ENCODE data around the gene SLC35F1. TPM values are rescaled to one million over a fixed set of nuclear protein-coding genes. Genes with fewer than 3 reads are reported as not detected.

Gene SLC35F1
- total RNA-seq, 4 donors from 2014 or later: 0.28 to 0.53 (median 0.40) TPM; not detected in 1

DNA sequence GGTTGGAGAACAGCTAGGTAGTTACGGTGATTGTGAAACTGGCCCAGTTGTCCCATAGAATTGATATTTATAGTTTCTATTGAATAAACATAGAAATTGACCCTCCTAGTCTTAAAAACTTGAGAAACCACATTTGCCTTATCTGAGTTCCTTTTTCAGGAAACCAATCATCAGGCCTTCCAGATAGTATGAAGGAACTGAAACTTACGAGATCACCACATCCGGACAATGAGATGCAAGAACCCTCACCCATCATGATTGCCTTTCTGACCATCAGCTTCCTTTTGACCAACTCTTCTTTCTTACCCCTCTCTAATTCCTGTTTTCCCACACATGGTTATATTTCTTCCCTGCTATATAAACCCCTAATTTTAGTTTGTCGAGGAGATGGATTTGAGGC is 21.8 kb downstream of the SLC35F1 start:
- Histone ChIP-seq H3K27ac (no peak overlapping the region), H3K9me3 (peaks cover 0 to 7% (median 0%) of the 10 kb centered on the region in 4 donors), H3K27me3 (no peaks in the 10 kb centered on the region), H3K36me3 (no peaks in the 10 kb centered on the region), H3K4me3 (no peak overlapping the region), H3K4me1 (no peaks in the 10 kb centered on the region)
- no peak for TF ChIP-seq POLR2A (IDR thresholded peaks at IDR 0.05)
- TF ChIP-seq, protein P1, sequence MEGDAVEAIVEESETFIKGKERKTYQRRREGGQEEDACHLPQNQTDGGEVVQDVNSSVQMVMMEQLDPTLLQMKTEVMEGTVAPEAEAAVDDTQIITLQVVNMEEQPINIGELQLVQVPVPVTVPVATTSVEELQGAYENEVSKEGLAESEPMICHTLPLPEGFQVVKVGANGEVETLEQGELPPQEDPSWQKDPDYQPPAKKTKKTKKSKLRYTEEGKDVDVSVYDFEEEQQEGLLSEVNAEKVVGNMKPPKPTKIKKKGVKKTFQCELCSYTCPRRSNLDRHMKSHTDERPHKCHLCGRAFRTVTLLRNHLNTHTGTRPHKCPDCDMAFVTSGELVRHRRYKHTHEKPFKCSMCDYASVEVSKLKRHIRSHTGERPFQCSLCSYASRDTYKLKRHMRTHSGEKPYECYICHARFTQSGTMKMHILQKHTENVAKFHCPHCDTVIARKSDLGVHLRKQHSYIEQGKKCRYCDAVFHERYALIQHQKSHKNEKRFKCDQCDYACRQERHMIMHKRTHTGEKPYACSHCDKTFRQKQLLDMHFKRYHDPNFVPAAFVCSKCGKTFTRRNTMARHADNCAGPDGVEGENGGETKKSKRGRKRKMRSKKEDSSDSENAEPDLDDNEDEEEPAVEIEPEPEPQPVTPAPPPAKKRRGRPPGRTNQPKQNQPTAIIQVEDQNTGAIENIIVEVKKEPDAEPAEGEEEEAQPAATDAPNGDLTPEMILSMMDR (IDR thresholded peaks at IDR 0.05): no peak
- no peak for DNase-seq

DNA sequence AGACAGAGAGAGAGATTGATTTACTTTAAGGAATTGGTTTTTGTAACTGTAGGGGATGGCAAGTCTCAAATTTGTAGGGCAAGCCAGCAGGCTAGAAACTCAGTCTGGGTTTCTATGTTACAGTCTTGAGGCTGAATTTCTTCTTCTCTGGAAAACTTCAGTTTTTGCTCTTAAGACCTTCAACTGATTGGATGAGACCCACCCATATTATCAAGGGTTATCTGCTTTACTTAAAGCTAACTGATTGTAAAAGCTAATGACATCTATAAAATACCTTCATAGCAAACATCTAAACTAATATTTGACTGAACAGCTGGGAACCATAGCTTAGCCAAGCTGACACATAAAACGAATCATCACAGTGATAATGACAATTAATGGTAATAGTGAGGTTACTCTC is 22.4 kb downstream of the SLC35F1 start:
- Histone ChIP-seq H3K36me3 (no peaks in the 10 kb centered on the region), H3K9me3 (peaks cover 0 to 7% (median 0%) of the 10 kb centered on the region in 4 donors), H3K4me3 (no peak overlapping the region), H3K4me1 (no peaks in the 10 kb centered on the region), H3K27me3 (no peaks in the 10 kb centered on the region), H3K27ac (no peak overlapping the region)
- no peak for DNase-seq
- TF ChIP-seq, protein P1 (IDR thresholded peaks at IDR 0.05): no peak
- TF ChIP-seq POLR2A (IDR thresholded peaks at IDR 0.05): no peak

DNA sequence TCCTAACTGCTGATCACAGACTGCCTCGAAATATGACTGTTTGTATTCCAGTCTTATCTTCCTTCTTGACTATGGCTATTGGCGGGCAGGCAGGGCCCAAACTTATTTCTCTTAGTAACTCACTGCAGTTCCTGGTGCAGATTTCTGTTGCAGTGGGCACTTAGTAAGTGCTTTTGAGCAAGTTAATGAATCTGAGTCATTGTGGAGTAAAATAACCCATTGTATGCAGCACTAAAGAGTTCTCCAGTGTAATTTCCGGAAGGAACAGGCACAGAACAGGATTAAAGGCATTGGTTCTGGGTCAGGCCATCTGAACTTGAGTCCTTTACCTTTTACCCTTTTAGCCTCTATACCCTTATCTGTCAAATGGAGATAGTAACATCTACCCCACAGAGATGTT is 23.6 kb downstream of the SLC35F1 start:
- no peak for TF ChIP-seq POLR2A (IDR thresholded peaks at IDR 0.05)
- TF ChIP-seq, protein P1 (IDR thresholded peaks at IDR 0.05): no peak
- peaks cover 0 to 7% (median 0%) of the 10 kb centered on the region in 4 donors for H3K9me3 ChIP-seq
- H3K27ac ChIP-seq: no peak overlapping the region
- no peaks in the 10 kb centered on the region for H3K4me1 ChIP-seq
- no peak overlapping the region for H3K4me3 ChIP-seq
- no peak for DNase-seq
- no peaks in the 10 kb centered on the region for H3K36me3 ChIP-seq
- no peaks in the 10 kb centered on the region for H3K27me3 ChIP-seq

DNA sequence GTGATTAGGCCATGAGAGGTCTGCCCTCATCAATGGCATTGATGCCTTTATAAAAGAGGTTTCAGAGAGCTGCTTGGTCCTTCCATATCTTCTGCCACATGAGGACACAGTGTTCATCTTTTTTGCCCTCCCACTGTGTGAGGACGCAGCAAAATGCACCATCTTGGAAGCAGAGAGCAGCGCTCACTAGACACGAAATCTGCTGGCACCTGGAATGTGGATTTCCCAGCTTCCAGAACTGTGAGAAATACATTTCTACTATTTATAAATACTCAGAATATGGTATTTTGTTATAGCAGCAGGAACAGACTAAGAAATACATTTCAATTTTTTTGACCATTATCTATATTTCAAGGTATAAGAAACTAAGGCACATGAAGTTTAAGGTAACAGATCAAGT is 24.9 kb downstream of the SLC35F1 start:
- Histone ChIP-seq H3K27ac (no peak overlapping the region), H3K27me3 (no peaks in the 10 kb centered on the region), H3K9me3 (peaks cover 0 to 7% (median 0%) of the 10 kb centered on the region in 4 donors), H3K4me3 (no peak overlapping the region), H3K4me1 (no peaks in the 10 kb centered on the region), H3K36me3 (no peaks in the 10 kb centered on the region)
- no peak for TF ChIP-seq POLR2A (IDR thresholded peaks at IDR 0.05)
- TF ChIP-seq, protein P1 (IDR thresholded peaks at IDR 0.05): no peak
- DNase-seq: no peak

DNA sequence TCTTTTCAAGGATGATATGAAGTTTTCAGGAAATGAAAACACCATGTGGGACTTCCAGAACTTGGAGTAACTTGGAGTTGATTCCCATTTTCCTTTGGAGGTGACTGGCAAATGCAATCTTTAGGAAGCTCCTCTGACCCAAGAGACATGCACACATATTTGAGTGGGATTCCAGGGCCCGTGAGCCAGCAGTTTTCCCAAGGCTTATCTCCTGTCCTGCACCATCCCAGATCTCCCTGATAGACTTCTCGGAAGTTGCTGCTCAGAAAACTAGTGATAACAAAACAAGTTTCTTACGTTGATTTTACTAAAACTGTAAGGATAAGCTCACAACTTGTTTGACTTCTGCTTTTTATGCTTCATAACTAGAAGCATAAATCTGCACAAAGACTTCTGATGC is 25.6 kb downstream of the SLC35F1 start:
- no peak overlapping the region for H3K27ac ChIP-seq
- TF ChIP-seq POLR2A (IDR thresholded peaks at IDR 0.05): no peak
- TF ChIP-seq, protein P1 (IDR thresholded peaks at IDR 0.05): no peak
- no peaks in the 10 kb centered on the region for H3K4me1 ChIP-seq
- peaks cover 0 to 7% (median 0%) of the 10 kb centered on the region in 4 donors for H3K9me3 ChIP-seq
- no peaks in the 10 kb centered on the region for H3K36me3 ChIP-seq
- H3K4me3 ChIP-seq: no peak overlapping the region
- DNase-seq: no peak
- no peaks in the 10 kb centered on the region for H3K27me3 ChIP-seq

DNA sequence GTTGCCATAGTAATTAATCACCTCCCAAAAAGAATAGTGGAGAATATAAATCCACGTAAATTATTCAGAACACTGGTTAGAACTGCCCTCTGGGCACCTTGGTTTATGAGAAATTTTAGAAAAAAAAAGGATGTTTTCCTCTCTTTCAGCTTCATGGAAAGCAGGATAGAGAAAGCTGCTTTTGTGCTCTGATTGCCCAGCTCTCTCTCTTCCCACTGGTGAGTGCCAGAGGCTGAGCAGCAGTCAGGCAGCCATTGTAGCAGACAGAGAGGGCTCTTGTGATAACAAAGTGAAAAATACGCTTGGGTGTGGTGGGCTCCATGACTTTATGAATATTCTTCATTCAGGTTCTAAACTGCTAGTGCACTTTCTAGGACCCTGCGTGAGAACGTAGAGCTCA is 26.4 kb downstream of the SLC35F1 start:
- Histone ChIP-seq H3K27me3 (no peaks in the 10 kb centered on the region), H3K4me3 (no peak overlapping the region), H3K4me1 (no peaks in the 10 kb centered on the region), H3K9me3 (peaks cover 0 to 6% (median 0%) of the 10 kb centered on the region in 4 donors), H3K36me3 (no peaks in the 10 kb centered on the region), H3K27ac (no peak overlapping the region)
- DNase-seq: no peak
- TF ChIP-seq POLR2A (IDR thresholded peaks at IDR 0.05): no peak
- TF ChIP-seq, protein P1 (IDR thresholded peaks at IDR 0.05): no peak
